Smooth muscle cell of the brain vasculature (primary cell): ENCODE data around the gene KDSR.

Experiments used
- DNase-seq: peaks from one replicate; pipeline ENCODE4 v3.0.0-alpha.2; 2012; ENCODE audit warnings: low read depth, low spot score

KDSR gene

GRCh38 chr18:63306819-63307550 lies 60.0 kb downstream of the KDSR start:
- no peak for DNase-seq

- DNase-seq = no peak
Observed at GRCh38 chr18:63306249-63306648, 60.8 kb downstream of the KDSR start.

DNA sequence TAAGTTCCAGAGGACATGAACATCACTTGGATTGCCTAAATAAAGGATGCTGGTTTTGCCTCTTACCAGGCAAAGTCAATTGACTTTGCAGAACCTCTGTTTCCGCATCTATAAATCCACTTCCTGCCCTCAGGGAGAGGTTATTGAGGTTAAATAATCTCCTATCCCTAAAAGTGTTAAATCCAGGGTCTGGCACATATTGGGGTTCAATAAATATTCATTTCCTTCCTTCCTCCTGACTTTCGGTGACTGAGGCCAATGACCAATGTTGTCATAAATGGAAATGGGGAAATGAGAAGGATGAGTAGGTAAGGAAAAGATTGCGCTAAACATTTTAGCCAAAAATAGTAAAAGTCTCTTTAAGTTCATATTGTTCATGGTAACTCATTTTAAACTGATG lies 63.5 kb downstream of the KDSR start:
- no peak for DNase-seq

DNA sequence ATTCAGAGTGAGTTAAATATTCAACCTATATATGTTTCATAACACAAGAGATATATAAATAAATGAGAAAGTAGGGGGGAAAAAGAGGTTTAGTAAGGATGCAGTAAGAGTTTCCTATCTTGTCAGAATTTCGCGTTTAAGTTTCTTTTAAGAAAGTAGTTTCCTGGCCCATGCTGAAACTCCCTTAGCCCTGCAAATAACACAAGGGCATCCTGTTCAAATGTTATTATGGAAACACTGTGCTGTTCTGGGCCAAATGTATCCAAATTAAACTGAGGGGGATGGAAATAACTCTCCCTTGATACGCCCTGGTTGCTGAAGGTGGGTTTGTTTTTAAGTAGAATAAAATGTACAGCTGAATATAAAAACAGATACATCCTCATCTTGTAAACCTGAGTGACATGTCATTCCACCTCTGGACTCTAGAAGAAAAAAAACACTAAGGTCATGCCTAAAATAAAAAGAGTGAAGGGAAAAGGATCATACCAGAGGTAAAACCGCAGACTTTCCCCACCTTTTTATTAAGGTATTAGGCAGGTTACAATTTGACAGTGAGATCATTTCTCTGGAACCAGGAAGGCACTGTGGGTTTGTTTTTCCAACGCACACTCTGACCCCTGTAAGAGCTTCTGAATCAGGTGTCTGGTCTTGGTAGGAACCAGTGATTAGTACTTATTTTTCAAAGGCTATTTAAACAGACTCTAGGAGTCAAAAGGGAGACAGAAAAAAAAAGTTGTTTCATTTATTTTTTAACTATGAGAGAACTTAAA lies 64.2 kb downstream of the KDSR start:
- DNase-seq = no peak

DNA sequence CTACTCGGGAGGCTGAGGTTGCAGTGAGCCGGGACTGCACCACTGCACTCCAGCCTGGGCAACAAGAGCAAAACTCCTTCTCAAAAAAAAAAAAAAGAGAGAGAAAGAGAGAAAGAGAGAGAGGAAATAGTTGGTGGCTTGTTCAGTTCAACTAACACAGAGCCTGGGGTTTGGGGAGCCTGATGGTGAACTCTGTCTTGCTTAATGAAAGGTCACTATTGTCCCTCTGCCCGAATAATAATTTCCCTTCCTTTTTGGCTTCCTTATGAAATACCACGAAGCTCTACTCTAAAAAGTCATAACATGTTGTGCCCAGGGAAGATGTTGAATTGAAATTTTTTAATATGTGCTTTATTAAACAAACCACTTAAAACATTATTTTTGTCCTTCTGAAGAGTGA lies 64.8 kb downstream of the KDSR start:
- DNase-seq = no peak

DNA sequence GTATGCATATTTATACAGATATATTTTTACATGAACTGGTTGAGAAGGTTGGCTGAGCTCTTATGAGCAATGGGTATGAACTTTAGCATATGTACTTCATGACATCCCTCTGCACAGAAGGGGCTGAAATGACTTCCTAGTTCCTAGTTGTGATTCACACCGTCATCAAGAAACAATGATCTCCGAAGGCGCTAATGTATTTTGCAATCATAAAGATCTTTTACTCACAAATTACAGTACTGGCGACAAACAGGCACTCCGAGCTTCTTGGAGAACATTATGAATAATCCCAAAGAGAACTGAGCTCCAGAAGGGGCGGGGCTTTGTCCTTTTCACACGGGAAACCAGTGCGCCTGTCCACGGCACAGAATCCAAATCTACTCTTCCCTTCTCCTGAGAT lies 65.6 kb downstream of the KDSR start:
- DNase-seq = no peak

DNA sequence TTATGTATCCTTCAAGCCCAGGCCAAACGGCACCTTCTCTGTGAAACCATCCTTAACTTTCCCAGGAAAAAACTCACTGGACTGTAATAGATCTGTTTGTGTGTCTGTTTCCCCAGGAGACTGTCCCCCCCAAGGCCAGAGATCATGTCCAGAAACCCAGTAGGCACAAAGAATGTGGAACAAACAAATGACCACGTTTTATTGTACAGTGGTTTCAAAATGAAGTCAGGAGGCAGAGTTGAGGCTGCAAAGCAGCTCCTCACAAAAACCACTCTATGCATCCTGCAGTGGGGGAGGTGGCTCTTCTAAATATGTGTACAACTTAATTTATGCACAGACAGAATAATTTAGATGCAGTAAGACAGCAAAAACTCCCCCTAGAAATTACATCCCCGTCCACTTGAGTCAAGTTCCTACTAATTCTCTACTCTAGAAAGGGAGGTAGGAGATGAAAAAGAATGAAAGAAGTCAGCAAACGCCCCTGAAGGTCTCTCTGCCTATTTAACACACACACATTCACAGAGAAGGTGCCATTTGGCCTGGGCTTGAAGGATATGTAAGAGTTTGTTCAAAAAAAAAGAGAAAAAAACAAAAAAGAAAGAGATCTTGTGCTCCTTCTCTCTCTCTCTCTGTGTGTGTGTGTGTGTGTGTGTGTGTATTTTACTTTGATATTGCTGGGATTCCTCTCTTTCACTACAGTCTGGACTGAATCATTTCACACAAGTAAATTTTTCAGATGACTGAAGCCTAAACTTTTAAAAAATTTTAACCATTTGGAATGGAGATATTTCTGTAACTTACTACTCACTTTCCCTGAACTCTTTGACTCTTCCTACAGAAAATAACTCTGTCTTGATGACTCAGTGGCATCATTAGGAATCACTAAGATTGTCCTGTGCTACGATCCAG lies 66.9 kb downstream of the KDSR start:
- no peak for DNase-seq

DNA sequence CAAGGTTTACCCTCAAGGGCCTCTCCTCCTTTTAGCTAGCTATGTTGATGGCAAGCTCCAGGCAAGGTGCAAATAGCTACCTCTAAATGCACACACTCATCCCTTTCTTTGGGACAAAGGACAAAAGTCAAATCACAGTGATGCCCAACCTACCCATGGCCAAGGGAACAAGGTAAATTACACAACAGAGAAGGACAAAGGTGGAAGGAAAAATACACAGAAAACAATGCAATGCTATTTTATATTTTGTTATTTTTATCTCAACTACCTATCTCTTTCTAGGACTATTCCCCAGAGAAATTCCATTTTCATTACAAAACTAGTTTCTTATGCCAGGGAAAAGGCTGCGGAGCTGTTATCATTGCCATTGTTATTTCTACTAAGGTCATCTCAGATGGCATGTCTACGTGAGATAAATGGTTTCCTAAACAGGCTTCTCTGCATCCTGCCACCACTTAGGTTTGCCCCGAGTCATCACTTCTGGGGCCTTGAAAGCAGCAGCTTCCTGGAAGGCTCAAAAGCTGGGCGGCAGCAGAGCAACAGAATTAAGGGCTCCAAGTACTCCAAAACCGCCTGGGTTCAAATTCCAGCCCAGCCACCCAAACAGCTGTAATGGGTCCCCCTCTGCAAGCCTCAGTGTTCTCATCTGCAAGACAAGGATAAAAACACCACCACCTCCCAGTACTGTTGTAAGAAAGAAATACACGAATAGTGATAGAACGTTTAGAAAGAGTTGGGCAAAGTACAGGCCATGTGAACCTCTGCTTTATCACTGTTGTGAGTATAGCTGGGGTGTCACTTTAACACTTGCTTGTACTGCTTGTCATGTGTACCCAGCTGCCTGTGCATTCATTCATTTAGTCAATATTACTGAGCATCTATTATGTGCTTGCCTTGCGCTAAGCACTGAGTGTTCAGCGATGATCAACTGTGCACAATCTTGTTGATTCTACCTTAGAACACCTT lies 68.3 kb downstream of the KDSR start:
- DNase-seq = no peak

- DNase-seq = no peak
Observed at GRCh38 chr18:63297687-63298399, 69.2 kb downstream of the KDSR start.

DNA sequence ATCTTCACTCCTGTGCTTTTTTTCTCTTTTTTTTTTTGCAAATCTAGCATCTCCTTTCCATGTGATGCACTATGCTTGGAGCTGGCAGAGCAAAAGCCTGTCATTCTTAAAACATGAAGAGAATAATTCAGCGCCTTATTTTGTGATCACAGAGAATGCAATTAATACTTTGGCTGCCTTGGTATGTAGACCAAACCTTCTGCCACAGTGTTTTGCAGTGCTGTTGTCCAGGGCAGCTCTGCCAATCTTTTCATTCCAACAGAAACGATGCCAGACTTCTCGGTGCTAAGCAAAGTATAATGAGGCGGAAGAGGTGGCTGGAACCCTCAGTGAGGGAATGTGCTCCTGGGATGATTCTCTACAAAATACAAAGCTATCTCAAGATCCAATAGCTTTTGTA lies 73.1 kb downstream of the KDSR start:
- no peak for DNase-seq

GRCh38 chr18:63292831-63293683 lies 73.9 kb downstream of the KDSR start:
- no peak for DNase-seq

DNA sequence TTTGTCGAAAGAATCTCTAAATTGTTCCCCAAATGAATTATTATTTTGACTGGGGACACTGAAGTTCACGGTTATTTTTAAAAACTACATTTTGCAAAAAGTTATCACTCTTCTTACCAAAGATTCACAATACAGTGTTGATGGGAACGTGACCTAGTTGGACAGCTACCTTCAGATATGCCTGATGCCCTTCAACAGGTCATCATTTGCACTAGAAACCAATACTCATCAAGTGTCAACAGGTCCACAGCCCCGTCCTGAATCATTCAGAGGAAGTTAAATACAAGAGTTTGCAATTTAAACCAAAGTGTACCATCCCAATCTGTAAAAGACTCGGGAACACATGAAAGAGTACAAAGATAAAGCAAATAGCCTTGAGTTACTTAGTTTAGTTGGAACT lies 75.7 kb downstream of the KDSR start:
- no peak for DNase-seq

GRCh38 chr18:63290821-63291200 lies 76.2 kb downstream of the KDSR start:
- no peak for DNase-seq

DNA sequence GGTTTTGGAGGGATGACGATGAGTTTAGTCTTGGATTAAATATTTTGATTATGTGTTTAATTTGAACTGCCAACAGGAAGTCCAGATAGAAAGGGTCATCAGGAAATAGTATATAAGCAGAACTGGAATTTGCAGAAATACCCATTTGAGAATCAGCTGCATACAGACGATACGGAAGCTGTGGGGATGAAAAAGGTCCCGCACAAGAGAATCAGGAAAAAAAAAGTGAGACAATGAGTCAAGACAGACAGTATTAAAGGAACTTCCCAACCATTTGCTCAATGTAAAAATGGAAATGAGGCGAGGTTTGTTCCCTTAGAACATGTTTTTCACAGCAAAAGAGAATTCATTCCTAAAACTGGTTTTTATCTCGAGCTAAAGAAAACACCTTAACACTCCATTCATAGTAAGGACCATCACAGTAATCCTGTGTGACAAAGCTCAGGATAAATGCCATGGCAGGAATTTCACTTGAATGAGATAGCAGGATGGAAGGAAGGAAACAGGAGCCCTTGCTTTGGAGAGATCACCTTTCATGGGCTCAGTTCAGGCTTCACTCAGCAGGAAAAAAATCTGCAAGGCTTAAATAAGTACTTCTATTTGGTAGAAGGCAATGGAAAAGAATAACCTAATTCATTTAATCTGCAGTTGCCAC lies 76.7 kb downstream of the KDSR start:
- DNase-seq = no peak

DNA sequence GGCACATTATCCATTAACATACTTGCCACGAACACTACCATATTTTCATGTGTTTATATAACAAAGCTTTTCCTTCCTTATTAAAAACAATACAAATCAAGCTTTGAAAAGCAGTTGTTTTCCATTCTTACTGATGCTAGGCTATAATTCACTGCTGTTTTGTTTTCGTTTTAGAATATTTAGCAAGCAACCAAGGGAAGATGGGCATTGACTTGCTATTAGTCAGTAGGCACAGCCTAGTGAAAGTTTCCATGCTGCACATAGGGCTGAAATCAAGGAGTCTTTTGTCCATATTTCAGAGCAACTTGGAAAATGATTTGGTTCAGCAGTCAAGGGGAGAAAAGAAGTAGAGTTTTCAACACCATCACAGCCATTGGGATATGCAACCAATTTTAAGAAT lies 78.7 kb downstream of the KDSR start:
- no peak for DNase-seq

DNA sequence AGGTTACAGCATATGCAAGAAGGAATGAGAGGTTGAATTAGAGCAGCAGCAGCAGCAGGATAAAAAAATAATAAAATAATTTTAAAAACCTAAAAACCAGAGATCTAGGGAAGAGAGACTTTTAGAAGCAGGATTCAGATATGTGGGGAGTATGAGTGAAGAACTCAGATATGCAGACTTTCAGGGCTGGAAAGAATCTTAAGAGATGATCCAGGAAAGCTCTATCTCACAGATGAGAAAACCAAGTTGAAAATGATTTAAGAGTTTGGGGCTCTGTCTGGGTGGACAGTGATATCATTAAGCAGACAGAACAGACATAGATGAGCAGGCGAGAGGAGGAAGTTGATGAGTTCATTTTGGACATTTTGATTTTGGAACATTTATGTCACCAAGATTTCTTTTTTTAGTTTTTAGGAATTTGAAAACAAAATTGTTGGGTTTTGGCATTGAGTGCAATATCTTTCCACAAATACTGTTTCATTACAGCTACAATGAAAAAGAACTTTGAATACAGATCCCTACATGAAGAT lies 79.2 kb downstream of the KDSR start:
- DNase-seq = no peak

DNA sequence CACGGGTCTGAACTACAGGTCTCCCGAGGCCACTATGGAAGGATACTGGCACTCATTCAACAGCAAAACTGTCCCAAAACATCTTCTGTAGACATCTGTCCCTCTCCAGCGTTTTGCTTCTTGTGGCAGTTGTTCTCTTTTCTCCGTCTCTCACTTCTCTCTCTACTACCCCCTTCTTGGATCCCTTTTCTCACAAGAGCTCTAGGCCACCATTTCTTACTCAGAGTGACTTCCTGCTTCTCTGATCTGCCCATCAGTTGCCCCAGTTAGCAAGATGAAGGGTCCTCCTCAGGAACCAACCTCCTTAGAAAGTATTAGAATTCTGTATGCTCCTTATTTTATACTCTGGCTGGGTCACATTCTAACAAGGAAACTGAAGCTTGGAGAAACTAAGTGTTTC lies 80.1 kb downstream of the KDSR start:
- DNase-seq = no peak

- no peak for DNase-seq
Observed at GRCh38 chr18:63284827-63285733, 81.9 kb downstream of the KDSR start.
